SW480 (cell line): ENCODE results near the gene OR14A16.

Source experiments
- DNase-seq: peaks from one replicate; pipeline ENCODE4 v3.0.0-alpha.2; 2016; ENCODE audit warnings: low spot score

Gene OR14A16, protein sequence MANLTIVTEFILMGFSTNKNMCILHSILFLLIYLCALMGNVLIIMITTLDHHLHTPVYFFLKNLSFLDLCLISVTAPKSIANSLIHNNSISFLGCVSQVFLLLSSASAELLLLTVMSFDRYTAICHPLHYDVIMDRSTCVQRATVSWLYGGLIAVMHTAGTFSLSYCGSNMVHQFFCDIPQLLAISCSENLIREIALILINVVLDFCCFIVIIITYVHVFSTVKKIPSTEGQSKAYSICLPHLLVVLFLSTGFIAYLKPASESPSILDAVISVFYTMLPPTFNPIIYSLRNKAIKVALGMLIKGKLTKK

DNA sequence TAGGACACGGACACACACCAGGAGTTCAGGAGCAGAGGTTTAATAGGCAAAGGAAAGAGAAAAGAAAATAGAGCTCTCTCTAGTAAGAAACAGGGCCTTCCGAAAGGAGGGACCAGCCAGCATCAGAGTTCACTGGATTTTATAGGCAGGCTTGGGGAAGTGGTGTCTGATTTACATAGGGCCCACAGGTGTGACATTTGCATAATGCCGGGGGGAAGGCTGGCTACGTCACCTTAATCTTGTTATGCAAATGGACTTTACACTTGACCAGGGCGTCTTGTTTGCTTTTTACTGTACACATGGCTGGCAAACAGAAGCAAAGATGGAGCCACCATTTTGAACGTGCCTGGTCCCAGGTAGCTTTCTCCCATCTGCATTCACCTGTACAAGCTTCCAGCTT, at the start of gene OR14A16:
Gene OR14A16 (minus strand): TSS at position 97 of the 400 bp plus-strand sequence. CDS start 8,390 bp downstream, outside the sequence.
- DNase-seq: no peak

DNA sequence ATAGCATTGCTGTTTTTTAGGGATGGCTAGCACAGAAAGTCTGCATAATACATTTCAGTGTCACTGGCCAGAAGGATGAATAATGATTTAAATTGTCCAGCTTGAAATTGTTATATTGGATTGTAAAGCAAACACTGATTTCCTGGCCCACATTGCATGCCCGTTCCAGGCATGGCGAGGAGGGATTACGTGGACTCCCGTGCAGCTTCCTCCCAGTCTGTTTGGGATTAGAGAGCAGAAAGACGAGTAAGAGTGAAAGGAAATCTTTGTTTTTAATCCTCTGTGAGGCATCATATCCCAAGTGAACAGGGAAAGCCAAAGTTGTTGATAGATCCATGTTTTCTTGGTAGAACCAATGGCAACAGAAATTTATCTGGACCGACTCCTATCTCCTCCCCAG, 41.5 kb upstream of the OR14A16 start:
- no peak for DNase-seq

DNA sequence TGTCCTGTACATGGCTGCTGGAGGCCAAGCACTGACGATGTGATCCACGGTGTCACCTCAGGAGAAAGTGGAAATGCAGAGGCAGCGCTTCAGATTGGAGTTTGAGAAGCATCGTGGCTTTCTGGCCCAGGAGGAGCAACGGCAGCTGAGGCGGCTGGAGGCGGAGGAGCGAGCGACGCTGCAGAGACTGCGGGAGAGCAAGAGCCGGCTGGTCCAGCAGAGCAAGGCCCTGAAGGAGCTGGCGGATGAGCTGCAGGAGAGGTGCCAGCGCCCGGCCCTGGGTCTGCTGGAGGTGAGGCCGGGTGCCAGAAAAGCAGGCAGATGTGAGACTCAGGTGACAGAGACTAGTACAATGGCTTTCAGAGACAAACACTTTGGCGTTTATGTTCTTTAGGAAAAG, 40.7 kb upstream of the OR14A16 start:
- no peak for DNase-seq

DNA sequence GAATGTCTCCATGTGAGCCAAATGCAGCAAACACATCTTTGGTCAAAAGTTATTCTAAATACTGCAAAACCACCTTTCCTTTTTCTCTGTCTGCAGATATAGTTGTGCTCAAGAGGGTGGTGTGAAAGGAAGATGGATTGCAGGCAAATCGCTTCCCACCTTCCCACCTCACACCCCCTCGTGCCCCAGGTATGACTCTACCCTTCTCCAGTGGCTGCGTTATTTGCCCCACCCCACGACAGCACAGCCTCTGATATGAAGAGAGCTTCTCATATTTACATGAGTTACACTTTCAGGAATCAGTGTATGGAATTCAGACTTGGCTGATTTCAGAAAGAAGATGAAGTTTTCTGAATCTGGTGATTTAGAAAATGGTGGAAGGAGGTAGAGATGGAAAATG, 38.8 kb upstream of the OR14A16 start:
- no peak for DNase-seq

DNA sequence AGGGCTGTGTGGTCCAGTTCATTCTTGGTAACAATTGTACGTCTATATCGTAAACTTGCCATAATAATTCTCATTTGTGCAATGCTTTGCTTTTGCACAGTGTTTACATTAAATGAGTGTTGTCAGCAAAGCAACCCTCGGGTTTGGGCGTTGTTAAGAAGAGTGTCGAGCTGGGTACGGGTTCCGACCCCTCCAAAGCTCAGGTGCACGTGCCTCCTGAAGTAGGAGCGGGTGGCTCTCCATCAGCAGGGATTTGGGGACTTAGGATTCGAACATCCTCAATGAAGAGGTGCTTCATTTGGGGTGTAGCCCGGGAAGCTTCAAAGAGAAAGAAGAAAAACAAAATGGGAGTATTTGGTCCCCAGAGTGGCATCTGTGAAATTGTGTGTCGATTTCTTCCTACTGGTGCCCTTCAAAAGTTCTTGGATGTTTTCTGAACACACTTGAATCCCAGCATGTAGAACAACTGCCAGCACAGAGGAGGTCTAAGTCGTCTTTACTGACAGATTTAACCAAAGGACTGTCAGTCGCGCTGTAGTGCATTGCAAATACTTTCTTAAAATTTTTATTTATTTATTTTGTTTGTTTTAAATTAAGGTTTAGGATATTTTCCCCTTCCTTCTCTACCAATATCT, 34.2 kb upstream of the OR14A16 start:
- peak; percentile 2 for DNase-seq

DNA sequence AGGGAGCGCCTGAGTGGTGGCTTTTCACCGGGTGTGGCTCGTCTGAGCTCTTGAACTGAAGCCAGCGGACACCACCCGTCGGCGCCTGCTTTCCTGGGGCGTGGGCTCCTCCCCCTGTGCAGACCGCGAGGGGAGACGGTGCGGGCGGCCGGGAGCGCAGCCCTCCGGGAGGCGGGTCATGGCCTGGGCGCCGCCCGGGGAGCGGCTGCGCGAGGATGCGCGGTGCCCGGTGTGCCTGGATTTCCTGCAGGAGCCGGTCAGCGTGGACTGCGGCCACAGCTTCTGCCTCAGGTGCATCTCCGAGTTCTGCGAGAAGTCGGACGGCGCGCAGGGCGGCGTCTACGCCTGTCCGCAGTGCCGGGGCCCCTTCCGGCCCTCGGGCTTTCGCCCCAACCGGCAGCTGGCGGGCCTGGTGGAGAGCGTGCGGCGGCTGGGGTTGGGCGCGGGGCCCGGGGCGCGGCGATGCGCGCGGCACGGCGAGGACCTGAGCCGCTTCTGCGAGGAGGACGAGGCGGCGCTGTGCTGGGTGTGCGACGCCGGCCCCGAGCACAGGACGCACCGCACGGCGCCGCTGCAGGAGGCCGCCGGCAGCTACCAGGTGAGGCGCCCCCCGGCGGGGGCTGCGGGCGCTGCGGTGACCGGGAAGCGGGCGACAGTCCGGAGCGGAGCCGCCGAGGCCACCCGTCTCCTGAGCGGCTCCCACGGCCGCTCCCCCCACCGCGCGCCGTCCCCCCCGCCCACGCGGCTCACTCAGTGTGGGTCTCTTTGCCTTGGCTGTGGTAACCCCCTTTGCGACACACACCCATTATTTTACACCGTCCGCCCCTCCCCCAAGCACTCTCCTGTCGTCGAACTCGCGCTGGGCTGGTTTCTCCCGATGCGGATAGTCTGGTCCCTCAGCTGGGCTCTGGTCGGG, 33.4 kb upstream of the OR14A16 start, which contains the start of gene TRIM58:
Gene TRIM58 (plus strand): TSS at position 119 of the 916 bp plus-strand sequence. CDS start 60 bp downstream, at position 179.
- peak; percentile 85 for DNase-seq

DNA sequence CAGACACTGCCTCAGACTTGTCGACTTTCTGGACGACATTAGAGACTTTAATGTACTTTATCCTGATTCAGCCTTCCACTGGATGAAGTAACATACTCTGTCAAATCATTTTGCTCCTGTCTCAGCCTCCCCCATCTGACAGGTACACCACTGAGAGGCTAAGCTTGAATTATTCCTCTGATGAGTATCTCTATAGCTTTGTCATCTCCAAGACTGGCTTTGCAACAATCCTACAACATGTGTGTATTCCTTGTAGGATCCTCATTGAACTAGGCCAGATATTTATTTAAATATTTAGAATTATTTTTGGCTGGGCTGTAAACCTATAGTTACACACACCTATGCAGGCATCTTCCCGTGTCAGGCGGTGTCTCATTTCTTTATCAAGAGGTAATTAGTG, 32.0 kb upstream of the OR14A16 start:
- no peak for DNase-seq

DNA sequence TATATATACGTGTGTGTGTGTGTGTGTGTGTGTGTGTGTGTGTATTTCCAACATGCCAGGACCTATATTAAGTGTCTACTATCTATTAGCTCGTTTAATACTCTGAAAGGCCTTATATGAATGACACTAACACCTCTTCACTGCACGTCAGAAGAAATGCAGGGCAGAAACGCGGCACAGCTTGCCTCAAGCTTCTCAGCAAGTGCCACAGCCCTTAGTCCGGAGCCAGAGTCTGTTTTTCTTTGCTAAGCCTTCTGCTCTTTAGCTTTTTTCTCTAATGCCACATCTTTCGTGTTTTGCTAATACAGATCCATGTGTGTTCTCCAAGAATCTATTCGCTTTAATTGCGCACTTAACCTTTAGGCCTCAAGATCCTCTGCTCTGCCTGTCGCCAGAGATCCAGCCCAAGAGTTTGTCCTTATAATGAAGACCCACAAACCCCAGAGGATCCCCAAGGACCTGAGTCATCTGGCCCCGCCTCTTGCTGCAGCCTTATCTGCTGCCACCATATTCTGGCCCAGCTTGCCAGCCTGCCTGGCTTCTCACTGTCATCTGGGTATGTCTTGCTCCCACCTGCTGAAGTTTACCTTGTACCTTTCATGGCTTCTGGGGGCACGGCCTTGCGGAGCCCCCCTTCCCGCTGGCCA, 31.1 kb upstream of the OR14A16 start:
- DNase-seq: no peak

DNA sequence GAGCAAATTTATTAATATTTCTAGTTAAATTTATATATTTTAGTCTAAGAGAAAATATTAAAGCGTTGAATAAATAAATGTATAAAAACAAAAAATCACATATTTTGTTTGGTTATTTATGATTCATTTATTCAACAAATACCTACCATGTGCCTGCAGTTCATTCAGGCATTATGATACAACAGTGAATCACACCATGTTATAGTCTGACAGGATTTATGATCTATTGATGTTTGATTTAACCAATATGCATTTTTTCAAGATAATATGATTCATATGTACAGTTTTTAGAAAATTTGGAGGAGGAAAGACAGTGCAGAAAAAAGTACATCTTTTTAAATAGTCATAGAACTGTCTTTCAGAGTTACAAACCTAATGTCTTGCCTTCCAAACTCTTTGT, 25.7 kb upstream of the OR14A16 start:
- DNase-seq: no peak

DNA sequence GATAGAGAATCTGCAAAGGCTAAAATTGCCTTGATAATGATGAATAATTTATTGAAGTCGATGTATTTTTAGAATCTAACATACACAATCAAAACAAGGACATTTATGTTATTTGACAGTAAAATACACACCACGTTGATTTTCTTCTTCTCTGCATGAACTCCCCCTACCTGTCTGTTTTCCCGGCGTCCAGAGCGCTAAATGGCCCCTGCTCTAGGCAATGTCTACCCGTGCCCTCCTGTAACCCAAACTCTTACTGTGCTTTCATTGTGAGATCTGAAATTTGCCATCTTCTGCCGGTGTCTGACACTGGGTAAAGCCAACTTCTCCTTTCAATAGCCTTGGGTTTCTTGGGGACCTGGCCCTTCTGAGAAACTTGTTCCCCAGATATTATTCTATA, 24.4 kb upstream of the OR14A16 start:
- no peak for DNase-seq

DNA sequence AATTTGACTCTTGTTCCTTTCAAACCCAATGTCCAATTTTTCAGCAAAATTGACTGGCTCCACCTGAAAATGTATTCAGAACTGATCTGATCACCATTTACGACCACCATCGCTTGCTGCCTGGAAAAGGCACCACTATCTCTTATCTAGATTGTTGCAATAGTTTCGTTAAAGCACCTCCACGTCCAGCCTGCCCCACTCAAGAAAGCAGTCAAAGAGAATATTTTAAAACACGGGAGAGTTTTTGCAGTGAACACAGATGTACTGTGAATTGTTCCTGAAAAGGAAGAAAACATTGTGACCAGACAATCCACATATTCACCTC, 21.7 kb upstream of the OR14A16 start:
- DNase-seq: no peak

DNA sequence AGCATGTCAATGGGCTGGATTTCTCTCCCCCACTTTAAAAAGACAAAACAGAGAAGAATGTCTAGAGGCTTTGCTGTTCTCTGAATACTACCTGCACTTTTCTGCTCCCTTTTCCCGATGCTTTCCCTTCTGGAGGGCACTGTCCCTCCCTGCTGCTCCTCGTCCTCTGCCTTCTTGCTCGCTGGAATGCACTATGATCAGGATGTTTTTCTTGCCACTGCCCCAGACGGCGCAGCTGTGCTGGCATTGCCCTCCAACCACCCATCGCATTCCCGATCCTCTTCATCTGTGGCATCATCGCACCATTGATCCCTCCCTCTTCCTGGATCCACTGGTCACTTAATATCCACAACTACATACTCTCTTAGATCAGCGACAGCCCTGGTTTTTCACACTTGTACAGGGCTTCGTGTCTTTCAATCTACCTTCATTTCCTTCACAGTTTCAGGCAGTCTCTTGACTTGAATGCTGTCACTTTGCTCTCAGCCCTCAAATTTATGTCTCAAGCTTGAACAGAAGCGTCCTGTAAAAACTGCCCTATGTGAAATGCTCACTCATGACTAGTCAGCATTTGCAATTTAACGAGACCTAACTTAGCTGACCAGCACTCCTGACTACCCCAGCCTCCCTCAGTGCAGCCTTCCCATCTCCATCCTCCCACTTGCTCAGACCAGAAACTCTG, 21.2 kb upstream of the OR14A16 start:
- no peak for DNase-seq

DNA sequence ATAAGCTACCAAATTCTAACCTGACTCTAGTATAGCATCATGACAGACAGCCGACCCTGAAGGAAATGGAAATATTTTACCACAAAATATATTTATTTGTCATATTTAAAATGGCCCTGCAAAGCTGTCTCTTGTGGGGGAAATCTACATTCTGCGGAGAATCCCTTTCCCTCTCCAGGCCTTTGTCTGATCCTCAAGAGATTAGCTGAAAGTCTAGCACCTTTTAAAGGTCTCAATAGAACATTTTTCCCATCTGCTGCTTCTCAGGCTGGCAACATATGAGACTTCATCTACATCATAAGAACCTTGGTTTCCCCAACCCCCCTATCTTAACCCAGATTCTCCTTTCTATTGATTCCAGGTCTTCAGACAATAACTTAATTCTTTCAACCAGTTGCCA, 19.5 kb upstream of the OR14A16 start:
- no peak for DNase-seq

DNA sequence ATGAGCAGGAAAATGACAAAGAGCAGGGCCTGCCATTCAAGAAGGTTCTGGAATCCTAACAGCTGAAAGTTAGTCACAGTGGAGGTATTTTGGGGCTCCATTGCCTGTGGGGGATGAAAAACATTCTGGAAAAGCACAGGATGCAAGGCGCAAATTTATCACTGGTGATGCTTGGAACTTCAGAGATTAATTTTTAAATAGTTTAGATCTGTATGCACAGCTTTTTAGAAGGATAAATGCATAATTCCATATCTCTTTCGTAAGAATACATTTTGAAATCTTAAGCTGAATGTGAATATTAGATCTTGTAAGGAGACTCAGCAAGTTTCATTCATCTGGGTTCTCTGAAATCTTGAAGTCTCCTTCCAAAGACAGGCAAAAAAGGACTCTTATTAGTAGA, 17.9 kb upstream of the OR14A16 start, which contains the start of gene OR11L1:
Gene OR11L1 (minus strand): TSS at position 101 of the 400 bp plus-strand sequence. CDS start 0 bp downstream, at position 101.
- no peak for DNase-seq

DNA sequence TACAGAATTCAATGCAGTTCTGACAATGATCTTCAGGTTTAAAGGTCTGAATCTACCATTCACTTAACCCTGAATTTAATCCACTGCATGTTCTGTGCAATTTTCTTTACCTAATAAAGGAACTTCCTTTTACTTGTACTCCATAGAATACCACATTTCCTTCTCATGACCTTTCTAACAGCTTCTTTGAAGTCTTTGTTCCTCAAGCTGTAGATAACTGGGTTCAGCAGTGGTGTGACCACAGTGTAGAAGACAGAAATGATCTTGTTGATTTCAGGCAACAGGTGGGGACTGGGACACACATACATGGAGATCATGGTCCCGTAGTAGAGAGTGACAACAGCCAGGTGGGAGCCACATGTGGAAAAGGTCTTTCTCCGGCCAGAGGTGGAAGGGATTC, 16.9 kb upstream of the OR14A16 start:
- no peak for DNase-seq

DNA sequence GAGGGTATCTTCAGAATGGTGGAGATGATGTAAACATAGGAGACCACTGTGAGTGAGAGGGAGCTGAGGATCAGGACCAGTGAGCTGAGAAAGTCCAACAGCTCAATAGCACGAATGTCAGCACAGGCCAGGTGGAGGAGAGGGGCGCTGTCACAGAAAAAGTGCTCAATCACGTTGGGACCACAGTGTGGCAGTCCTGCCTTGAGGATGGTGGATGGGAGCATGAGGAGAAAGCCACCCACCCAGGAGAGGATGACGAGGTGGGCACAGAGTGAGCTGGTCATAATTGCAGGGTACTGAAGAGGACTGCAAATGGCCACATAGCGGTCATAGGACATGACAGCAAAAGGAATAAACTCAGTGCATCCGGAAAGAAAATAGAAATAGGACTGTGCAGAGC, 9.7 kb upstream of the OR14A16 start:
- DNase-seq: no peak

DNA sequence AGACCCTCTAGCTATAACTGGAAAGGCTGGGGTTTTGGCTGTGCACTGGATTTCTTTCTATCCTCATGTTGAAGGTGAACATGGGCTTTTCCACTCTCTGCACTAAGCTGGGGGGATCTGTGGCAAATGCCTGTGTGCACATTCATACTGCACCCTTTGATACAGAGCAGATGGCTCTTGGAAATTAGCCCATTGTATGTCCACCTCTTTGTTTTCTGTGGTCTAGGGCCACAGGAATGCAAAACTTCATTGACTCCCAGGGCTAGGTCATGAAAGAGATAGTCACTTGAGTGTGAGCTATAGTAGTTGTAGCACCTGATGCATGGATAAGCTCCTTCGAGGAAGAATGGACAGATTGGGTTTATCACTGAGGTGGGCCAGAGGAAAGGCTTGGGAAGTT, 5.7 kb upstream of the OR14A16 start:
- peak; percentile 77 for DNase-seq

DNA sequence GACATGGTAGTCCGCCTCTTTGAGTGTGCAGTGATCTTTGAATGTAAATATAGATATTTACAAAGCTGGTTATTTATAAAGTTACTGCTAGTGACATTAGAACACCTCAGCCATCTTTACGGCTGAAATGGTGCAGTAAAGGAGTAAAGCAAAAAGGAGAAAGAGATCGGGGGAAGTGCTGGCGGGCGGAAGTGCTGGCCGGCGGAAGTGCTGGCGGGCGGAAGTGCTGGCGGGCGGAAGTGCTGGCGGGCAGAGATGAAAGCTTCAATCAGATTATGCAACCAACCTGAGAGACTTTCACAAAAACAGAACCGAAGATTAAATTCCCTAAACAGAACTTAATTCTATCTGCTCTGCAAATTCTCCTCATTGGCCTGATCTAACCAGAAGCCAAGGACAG, 1.4 kb upstream of the OR14A16 start:
- no peak for DNase-seq

DNA sequence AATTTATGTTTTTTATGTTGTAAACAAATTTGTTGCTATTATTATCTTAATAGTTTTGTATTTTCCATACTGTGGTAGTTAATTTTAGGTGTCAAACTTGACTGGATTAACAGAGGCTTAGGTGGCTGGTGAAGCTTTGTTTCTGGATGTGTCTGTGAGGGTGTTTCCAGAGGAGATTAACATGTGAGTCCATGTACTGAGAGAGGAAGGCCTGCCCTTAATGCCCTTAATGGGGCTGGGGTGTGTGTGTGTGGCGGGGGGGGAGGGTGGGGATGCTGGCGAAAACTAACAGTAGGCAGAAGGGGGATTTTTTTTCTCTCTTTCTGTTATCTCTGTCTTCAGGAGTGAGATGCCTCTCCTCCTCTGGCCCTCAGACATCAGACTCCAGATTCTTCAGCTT, 1.9 kb downstream of the OR14A16 start:
- no peak for DNase-seq

DNA sequence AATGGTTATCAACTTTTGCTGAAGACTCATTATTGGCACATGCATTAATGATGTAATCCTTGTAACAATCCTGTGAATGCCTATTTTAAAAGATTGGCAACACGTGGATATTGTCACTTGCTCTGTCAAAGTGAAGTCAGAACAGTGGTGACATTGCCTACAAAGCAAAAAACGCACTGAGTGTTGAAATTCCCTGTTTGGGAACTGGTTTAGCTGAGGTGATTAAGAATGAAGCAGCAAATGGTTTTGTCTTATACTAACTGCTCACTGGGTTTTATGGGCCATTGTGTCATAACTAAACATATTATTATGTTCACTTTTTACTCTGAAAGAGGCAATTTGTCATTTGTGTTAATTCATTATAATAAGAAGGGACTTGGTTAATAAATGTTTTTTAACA, 11.3 kb downstream of the OR14A16 start:
- DNase-seq: no peak

DNA sequence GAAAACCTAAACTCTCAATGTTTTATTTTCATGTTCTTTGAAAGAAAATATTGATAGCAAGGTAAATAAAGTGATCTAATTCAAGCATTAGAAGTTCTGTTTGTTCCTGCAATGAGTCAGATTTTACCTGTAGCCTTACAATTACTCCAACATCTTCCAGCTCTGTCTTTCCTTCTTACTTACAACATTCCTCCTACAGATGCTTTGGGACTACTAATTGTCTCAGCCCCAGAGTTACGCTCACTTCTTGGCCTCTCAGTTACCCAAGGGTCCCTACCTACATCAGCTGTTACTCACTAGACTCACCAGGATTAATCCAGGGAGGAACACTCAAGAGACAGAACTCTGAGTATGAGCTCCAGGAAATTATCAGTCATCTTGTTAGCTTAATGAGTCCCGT, 26.4 kb downstream of the OR14A16 start:
- no peak for DNase-seq

DNA sequence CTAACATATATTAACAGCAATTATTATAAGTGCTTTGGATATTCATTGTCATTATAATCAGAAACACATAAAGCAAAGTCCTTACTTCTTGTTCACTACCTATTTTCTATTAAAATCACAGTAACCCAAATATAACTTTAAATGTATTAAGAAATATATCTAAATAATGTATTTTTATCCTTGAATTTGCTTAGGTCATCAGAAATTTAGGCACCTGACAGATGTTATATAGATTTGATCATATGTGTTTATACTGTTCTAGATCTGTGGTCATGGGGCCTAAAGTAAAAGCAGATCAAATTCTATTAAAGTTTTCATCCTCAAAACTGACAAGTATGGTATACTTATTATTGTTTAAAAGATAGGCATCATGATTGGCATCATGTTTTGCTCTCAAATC, 54.3 kb downstream of the OR14A16 start:
- no peak for DNase-seq
